DMS114 treated with DMSO at 0.1 percent for 48 hours (cell line): ENCODE results near the gene INTS7.
"Not testable (repeated sequence)": the region's sequence is repeated elsewhere in the genome, so short reads cannot be mapped to it uniquely, and the experiment has no call there.

Experiments
- DNase-seq: peaks from one replicate; lab custom pipeline; 2025; ENCODE audit not compliant: unreplicated experiment; lab: John Stamatoyannopoulos, UW

Gene INTS7

DNA sequence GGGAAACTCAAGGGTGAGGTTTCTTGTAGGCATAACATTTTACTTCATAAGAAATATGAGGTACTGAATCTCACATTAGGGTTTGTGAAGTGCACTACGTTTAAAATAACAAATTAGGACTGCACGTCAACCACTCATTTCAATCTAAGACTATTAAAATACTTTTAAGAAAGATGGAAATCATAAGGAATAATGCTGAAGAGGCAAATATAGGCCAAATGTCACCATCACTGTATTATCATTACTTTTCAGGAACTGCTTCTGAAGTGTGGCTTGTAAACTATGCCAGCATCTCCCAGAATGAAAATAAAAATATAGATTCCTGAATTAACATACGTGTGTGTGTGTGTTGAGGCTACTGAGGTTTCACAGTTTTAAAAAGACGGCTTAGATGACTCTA is 56.8 kb downstream of the INTS7 start:
- no peak for DNase-seq

GRCh38 chr1:211975152-211975941 is 60.0 kb downstream of the INTS7 start:
- no peak for DNase-seq

DNA sequence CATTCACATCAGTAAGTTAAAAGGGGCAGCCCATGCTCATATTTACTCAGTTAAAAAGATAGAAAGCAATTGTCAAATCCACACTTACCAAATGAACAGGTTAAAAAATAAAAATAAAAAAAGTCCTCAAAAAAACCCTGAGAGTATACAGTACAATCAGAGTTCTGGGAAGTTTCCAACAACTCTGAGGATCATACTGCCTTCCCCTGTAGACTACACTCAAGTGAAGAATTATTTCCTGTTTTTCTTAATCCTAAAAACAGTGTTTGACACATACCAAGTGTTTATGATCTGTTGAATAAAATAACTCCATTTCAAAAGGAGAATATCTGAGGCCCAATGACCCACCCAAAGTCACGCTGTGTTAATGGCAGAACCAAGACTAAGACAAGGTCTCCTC is 61.8 kb downstream of the INTS7 start:
- DNase-seq: no peak

- DNase-seq: no peak
Measured at GRCh38 chr1:211968200-211968834, 67.0 kb downstream of the INTS7 start.

- no peak for DNase-seq
Measured at GRCh38 chr1:211967704-211968103, 67.7 kb downstream of the INTS7 start.

- DNase-seq: no peak
Measured at GRCh38 chr1:211965108-211965805, 70.1 kb downstream of the INTS7 start.

- no peak for DNase-seq
Measured at GRCh38 chr1:211959680-211960079, 75.7 kb downstream of the INTS7 start.

DNA sequence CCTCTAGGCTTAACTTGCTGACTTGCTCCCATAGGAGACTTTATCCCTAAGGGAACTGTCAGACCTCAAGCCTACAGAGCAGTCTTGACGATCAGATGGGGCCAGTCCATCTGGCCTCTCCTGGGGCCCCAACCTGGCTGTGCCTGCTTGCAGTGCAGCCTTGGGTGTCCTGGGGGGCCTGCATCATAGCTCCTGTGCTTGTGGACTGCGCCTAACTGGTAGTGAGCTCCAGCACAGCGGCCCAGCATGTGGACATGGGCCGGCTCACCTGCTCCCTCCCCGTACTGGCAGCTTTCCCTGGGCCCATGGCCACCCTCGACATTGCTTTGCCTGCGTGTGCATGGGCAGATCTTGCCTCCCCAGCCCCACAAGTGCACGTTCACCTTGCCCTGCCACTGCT is 76.1 kb downstream of the INTS7 start:
- DNase-seq: no peak

GRCh38 chr1:211954028-211954427 is 81.3 kb downstream of the INTS7 start:
- not testable (repeated sequence) for DNase-seq

- DNase-seq: not testable (repeated sequence)
Measured at GRCh38 chr1:211953543-211953942, 81.8 kb downstream of the INTS7 start.

DNA sequence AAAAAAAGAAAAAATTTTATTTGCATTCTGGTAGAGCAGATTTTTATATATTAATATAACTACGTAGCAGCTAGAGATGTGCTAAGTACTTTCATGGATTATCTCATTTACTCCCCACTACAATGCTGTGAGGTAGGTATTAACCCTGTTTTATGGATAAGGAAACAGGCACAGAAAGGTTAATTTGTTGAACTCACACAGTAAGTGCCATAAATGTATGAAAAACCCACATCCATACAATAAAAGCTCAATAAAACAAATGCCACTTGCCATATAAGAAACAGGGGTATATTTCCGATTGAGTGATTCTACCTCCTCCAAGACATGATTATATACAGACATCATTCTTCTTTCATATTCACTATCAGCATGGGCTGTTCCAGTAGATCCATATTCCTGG is 83.1 kb downstream of the INTS7 start:
- DNase-seq: no peak

GRCh38 chr1:211951856-211952255 is 83.5 kb downstream of the INTS7 start:
- no peak for DNase-seq

GRCh38 chr1:211948377-211948776 is 87.0 kb downstream of the INTS7 start:
- DNase-seq: no peak

DNA sequence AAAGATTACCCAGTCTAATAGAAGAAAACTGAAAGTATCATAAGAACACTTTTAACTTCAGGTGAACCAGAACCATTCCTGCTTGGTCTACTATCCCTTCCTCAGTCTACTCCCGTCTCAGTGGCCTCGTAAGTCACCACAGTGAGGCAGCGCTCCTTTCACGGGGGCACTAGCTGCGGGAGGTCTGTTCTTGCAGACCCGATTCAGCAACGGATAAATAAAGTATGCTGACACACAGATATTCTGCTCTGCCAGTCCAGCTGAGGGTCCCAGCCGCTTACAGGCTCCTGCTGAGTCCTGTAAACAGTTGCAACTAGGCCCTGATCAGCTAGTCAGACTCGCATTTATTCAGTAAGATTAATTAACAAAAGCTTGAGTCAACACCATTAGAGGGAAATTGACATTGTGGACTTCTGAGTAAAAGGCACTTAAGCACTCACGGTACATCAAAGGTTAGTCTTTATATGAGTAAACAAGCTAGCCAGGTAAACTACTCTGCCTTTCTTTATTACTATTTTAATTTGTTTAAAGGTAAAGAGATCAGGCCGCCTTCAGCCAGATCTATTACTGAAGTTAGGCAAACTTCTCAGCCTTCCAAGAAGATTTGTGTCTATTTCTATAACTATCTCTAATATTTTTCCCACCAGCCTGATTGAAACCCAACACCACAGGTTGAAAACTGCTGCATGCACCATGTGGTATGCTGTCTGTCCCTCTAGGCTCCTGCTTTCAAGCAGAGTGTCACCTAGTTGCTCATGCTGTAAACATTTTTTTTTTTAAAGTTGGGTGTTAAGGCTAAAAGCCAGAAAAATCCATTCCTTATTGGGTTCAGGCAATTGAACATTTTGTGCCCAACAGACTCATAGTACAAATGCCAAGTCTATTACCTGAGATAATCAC is 87.7 kb downstream of the INTS7 start:
- DNase-seq: no peak

GRCh38 chr1:211944733-211945500 is 90.4 kb downstream of the INTS7 start:
- DNase-seq: peak; percentile 4

DNA sequence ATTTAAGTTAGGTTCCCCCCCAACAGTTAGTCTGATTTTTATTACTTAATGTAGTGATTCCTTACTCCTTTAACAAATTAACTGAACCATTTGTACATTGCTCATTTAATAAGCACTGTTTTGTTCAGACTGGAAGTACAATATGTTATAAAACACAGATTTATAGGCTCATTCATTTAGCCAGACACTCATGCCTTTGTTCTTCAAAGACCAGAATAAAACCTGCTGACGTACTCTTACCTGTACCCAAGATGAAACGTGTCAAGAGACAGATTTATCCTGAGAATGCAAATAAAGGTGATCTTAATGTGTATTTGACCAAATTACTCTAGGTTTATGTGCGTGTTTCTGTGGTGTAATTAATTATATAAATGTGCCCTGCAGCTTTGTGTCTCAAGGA is 92.8 kb downstream of the INTS7 start:
- no peak for DNase-seq

GRCh38 chr1:211939876-211940468 is 95.4 kb downstream of the INTS7 start:
- DNase-seq: no peak

DNA sequence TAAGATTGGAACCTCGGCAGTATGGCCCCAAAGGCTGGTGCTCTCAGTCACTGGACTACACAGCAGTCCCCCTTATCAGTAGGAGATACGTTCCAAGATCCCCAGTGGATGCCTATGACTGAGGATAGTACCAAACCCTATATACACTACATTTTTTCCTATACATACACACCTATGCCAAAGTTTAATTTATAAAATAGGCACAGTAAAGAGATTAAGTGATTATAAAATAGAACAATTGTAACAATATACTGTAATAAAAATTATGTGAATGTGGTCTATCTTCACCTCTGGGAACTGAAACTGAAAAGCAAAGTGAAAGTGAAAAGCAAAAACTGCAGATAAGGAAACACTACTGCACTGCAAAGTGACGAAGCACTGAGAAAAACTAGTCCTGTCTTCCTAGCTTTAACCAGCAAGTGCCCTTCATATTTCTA is 96.8 kb downstream of the INTS7 start:
- no peak for DNase-seq

DNA sequence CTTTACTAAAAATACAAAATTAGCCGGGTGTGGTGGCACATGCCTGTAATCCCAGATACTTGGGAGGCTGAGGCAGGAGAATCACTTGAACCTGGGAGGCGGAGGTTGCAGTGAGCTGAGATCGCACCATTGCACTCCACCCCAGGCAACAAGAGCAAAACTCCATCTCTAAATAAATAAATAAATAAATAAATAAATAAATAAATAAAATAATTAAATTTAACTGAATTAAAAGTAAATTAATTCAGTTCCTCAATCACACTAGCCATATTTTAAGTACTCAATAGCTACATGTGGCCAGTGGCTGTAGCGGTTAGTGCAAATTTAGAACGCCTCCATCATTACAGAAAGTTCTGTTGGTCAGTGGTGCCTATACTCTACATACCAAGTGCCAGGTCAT is 97.9 kb downstream of the INTS7 start:
- not testable (repeated sequence) for DNase-seq

GRCh38 chr1:211935448-211935970 is 99.8 kb downstream of the INTS7 start:
- DNase-seq: no peak
